ENCODE data around the gene ELOVL1.

The ELOVL1 gene

DNA sequence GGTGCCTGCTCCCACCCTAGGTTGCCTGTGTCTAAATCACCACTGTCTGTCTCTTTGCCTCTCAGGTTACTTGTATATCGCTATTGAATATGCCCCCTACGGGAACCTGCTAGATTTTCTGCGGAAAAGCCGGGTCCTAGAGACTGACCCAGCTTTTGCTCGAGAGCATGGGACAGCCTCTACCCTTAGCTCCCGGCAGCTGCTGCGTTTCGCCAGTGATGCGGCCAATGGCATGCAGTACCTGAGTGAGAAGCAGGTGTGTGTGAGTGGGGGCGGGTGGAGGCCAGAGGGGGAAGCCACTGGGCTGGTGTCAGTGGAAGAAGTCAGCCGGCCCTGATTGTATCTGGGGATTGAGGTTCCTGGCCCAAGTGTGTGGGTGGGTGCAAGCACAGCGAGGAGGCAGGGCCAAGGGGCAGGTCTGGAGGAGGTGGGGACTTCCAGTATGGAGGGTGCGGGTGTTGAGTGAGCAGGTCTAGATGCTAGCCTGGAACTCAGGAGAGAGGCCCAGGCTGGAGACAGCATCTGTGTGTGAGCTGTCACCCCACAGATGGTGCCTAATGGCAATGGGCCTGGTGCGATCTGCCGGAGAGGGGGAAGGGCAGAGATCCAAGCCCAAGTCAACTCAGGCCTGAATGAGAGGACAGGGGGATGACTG lies 49.9 kb downstream of the ELOVL1 start:
- no peak overlapping the region for H3K4me3 ChIP-seq (ENCODE audit: low read depth, low read length)
- DNase-seq (ENCODE audit: low read depth), result no peak
- TF ChIP-seq, protein P1, sequence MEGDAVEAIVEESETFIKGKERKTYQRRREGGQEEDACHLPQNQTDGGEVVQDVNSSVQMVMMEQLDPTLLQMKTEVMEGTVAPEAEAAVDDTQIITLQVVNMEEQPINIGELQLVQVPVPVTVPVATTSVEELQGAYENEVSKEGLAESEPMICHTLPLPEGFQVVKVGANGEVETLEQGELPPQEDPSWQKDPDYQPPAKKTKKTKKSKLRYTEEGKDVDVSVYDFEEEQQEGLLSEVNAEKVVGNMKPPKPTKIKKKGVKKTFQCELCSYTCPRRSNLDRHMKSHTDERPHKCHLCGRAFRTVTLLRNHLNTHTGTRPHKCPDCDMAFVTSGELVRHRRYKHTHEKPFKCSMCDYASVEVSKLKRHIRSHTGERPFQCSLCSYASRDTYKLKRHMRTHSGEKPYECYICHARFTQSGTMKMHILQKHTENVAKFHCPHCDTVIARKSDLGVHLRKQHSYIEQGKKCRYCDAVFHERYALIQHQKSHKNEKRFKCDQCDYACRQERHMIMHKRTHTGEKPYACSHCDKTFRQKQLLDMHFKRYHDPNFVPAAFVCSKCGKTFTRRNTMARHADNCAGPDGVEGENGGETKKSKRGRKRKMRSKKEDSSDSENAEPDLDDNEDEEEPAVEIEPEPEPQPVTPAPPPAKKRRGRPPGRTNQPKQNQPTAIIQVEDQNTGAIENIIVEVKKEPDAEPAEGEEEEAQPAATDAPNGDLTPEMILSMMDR (IDR thresholded peaks at IDR 0.05; ENCODE audit: low read depth, low read length, missing control alignments), result no peak
- in situ Hi-C loops (cut with HindIII; ENCODE audit: low sequenced_read_pairs), result no loop called here

DNA sequence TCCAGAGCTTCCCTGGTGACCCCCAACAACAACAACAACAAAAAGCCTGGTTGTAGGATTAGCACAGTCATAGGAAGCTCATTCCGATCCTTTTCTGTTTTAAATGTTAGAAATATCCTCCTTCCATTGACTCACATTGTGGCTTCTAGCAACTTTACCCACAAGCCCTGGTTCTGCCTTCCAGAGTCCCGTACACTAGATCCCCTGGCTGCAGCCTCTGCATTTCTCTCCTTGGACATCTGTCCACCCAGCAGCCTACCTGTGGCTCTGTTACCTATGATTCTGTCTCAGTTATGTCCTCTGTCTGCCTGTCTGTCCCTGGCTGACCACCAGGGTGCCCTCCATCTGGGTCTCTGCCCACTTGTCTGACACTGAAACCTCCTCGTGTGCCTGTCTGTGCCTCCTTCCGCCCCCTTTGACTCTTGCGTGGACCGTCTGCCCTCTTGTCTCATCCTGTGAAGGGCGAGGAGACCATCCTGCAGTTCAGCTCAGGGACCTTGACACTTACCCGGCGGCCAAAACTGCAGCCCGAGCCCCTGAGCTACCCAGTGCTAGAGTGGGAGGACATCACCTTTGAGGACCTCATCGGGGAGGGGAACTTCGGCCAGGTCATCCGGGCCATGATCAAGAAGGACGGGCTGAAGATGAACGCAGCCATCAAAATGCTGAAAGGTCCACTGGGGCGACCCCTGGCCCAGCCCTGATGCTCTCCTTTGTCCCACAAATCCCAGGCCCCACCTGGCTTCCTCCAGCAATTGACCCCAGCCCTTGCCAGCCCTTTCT lies 50.9 kb downstream of the ELOVL1 start:
- in situ Hi-C loops (cut with HindIII; ENCODE audit: low sequenced_read_pairs), result no loop called here
- DNase-seq (ENCODE audit: low read depth), result no peak
- TF ChIP-seq, protein P1 (IDR thresholded peaks at IDR 0.05; ENCODE audit: low read depth, low read length, missing control alignments), result peak; percentile 24
- H3K4me3 ChIP-seq (ENCODE audit: low read depth, low read length), result no peak overlapping the region

DNA sequence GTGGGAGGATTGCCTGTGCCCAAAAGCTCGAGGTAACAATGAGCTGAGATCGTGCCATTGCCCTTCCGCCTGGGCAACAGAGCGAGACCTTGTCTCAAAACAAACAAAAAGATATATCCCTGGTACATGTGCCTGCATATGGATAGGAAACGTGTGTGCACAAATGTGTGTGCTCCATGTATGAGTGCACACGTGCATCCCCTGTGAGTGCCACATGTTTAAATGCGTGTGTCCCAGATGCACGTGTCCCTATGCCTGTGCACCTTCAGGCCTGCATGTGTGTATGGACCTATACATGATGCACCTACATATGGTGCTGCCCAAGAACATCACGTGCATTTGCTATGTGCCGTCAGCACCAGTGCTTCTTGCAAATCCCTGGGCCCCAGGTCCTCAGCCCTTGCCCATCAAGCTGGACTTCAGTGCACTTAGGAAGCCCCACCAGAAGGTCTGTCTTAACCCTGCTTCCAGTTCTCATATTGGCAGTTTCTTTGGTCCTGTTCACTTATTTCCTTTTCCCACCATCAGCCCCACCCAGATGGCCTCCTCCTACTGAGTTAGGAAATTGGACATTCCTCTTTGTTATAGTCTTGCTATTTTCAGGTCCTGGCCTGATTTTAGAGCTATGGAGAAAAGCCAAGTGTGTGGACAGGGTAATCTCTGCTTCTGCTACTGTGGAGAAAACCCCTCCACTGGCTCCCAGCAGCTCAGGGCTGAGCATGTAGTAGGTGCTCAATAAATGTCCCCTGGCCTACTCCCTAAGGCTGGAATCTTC lies 51.7 kb downstream of the ELOVL1 start:
- DNase-seq (ENCODE audit: low read depth), result no peak
- TF ChIP-seq, protein P1 (IDR thresholded peaks at IDR 0.05; ENCODE audit: low read depth, low read length, missing control alignments), result no peak
- H3K4me3 ChIP-seq (ENCODE audit: low read depth, low read length), result no peak overlapping the region
- in situ Hi-C loops (cut with HindIII; ENCODE audit: low sequenced_read_pairs), result no loop called here

DNA sequence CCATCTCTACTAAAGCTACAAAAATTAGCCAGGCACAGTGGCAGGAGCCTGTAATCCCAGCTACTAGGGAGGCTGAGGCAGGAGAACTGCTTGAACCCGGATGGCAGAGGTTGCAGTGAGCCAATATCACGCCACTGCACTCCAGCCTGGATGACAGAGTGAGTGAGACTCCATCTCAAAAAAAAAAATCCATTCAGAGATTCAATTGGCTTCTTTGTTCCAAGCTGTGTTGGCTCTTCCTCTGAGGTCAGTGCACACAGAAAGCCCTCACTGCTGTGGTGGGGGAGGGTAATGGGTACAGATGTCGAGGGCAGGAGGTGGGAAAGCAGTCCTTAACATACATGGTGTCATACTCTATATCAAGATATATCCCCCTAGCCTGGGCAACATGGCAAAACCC lies 52.3 kb downstream of the ELOVL1 start:
- in situ Hi-C loops (cut with HindIII; ENCODE audit: low sequenced_read_pairs), result no loop called here
- no peak for DNase-seq (ENCODE audit: low read depth)
- TF ChIP-seq, protein P1 (IDR thresholded peaks at IDR 0.05; ENCODE audit: low read depth, low read length, missing control alignments), result no peak
- H3K4me3 ChIP-seq (ENCODE audit: low read depth, low read length), result no peak overlapping the region

DNA sequence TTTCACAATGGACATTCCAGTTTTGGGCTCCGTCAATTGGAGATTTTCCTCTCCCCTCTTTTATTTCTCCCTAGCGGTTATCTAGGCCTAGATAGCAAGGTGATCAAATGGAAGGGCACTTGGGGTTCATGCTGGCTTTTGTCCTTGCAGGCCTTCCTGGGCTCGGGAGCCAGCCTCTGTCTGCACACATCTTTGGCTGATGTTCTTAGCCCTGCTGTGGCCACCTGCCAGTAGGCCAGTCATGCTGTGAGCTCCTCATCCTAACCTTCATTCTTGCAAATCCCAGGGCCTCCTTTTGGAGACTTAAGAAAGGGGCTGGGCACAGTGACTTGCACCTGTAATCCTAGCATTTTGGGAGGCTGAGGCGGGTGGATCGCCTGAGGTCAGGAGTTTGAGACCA lies 53.6 kb downstream of the ELOVL1 start:
- H3K4me3 ChIP-seq (ENCODE audit: low read depth, low read length), result no peak overlapping the region
- DNase-seq (ENCODE audit: low read depth), result no peak
- in situ Hi-C loops (cut with HindIII; ENCODE audit: low sequenced_read_pairs), result no loop called here
- TF ChIP-seq, protein P1 (IDR thresholded peaks at IDR 0.05; ENCODE audit: low read depth, low read length, missing control alignments), result no peak

DNA sequence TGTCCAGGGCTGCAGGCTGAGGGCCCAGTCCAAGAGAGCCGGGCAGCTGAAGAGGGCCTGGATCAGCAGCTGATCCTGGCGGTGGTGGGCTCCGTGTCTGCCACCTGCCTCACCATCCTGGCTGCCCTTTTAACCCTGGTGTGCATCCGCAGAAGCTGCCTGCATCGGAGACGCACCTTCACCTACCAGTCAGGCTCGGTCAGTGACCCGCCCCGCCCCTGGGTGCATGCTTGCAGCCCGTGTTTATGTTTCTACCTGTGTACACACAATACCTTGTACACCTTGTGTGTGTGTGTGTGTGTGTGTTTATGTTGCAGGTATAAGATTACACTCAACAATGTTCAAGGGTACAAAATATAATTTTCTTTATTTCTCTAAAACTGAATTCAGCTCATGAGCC lies 54.0 kb downstream of the ELOVL1 start:
- TF ChIP-seq, protein P1 (IDR thresholded peaks at IDR 0.05; ENCODE audit: low read depth, low read length, missing control alignments), result no peak

More for the DNA sequence above, 54.0 kb downstream of the ELOVL1 start:
- H3K4me3 ChIP-seq (ENCODE audit: low read depth, low read length), result no peak overlapping the region
- DNase-seq (ENCODE audit: low read depth), result no peak
- in situ Hi-C loops (cut with HindIII; ENCODE audit: low sequenced_read_pairs), result no loop called here

All from astrocyte of the cerebellum (primary cell).